C1 segment of cervical spinal cord (tissue), 14 donors: Measurements from ENCODE around the gene PITPNC1.
"Not testable (repeated sequence)": the region's sequence is repeated elsewhere in the genome, so short reads cannot be mapped to it uniquely, and the experiment has no call there.

ENCODE experiments used
- DNase-seq, 14 donors: peaks; one replicate each; lab custom pipeline; 2025; lab: John Stamatoyannopoulos, UW

The PITPNC1 gene

DNA sequence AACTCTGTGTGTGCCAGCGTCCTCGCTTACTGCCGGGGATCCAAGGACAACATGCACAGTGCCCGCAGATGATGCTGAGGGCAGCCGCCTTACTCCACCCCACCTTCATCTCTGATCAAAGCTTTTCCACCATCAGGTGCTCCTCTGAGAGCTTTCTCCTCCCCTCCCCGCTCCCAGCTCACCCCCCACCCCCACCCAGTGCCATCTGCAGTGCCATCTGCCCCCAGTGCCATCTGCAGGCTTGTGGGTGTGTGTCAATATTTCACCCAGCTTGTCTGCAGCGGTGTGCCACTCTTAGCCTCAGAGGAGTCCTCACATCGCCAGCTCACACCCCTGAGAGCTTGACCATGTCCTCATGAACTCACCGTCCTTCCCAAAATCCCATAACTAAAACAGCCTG, 242.5 kb downstream of the PITPNC1 start:
- peak in 1 of 14 donors; percentile 56 for DNase-seq

DNA sequence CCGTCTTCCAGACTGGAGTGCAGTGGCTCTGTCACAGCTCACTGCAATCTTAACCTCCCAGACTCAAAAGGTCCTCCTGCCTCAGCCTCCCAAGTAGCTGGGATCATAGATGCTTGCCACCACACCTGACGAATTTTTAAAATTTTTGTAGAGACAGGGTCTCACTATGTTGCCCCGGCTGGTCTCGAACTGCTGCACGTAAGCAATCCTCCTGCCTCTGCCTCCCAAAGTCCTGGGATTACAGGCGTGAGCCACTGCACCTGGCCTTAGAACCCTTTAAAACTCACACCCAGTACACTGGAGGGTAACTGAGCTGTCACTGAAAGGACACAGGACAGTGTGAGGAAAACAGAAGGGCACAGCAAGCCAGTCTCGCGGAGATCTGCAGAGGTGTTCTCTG, 243.0 kb downstream of the PITPNC1 start:
- no peak for DNase-seq

DNA sequence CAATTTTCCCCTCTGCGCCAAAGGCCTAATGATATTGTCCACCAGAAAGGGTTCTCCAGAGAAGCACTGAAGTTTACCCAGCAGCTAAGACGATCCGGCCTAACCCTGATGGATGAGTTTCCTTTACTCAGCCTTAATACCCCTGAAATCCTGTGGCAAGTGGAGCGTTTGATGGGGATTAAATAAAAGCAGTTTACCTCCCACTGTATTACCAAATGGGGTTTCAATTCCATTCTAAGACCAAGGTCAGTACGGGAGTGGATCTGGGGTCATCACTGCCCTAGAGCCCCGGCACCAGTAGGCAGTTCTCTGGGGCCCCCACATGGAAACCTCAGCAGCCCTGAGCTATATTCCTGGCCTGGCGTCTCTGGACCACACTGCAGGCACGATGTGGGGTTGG, 243.6 kb downstream of the PITPNC1 start:
- no peak for DNase-seq

DNA sequence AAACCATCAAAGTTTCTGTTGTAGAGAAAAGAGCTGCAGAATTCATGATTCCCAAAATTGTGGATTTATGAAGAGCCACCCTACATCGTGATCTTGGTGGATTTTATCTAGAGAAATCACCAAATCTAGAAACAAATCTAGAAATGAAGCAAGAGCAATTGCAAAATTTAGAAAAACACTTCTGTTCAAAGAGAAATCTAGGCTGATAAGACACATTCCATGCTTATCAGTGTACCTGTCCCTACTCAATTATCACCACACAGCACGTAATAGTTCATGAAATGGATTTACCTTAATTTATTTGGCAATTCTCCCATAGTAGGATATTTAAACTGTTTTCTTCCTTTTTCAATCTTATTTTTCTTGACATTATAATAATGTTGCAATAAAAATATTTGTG, 246.7 kb downstream of the PITPNC1 start:
- no peak for DNase-seq

DNA sequence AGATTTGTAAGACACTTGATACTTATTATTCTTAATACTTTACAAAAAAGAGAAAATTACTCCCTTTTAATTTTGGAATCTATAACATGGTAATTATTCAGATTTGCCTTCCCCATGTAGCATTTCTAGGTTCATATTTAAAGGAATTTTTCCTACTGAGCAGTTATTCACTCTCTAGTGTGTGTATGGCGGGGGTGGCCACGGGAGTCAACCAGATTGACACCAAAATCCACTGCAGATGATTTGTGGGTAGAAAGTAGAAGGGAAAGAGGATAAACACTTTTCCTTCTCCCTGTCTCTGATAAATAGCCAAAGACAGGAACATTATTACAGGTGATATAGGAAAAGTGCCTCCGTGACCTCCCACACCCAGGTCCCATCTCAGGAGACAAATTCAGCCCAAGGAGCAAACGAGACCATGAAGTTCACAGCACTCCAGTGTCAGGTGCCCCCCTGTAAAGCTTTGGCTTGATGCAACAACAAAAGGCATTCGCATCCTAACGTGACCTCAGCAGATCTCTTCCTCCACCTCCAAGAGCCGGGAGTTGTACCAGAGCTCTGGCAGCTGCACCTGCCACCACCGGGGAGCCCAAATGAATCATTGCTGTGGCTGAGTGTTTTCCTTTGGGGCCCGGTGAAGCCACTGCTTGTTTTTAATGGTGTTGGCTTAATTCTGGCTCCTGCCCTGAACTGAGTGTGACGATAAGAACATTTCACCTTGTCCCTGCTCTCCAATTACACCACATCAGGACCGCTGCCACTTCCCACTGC, 248.0 kb downstream of the PITPNC1 start:
- no peak for DNase-seq

DNA sequence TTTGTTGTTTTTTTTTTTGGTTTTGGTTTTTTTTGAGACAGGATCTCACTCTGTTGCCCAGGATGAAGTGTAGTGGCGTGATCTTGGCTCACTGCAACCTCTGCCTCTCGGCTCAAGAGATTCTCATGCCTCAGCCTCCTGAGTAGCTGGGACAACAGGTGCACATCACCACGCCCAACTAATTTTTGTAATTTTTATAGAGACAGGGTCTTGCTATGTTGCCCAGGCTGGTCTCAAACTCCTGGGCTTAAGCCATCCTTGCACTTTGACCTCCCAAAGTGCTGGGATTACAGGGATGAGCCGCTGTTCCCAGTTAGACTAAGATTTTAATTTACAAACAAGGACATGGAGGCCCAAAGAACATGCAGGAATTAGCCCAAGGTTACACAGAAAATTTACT, 248.9 kb downstream of the PITPNC1 start:
- DNase-seq: no peak

DNA sequence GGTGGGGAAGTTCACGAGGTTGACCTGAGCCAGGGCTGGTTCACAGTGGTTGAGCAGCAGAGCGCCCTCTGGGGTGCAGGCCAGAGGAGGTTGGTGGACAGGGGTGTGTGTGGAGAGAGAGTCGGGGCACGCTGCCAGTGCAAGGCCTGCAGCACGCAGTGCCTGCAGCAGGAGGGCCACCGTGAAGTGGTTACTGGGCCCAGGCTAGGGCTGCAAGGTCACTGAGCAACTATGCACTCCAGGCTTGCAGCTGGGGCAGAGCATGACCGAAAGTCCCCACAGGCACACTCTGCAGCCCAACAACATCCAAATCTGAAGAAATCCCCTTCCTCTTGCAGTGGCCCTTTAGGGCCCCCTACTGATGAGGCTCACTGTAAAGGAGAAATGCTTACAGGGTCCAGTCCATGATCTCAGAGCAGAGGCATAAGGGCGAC, 251.5 kb downstream of the PITPNC1 start:
- peak in 2 of 14 donors; percentile 13 to 26 for DNase-seq

DNA sequence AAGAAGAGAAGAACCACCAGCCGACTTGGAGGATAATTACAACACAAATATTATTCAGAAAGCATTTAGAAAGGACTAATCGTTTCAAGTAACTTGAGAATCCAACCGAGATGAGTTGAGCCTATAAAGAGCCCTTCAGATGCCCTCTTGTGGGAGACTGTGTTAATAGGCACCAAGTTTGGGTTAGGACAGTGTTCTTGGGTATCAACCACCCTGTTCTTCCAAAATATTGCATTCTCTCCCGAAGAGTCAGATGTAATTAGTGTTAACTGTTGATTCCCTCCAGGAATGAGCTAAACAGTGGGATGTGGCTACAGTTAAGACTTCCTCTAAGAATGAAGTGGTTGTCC, 252.9 kb downstream of the PITPNC1 start:
- peak in 1 of 14 donors; percentile 3 for DNase-seq

DNA sequence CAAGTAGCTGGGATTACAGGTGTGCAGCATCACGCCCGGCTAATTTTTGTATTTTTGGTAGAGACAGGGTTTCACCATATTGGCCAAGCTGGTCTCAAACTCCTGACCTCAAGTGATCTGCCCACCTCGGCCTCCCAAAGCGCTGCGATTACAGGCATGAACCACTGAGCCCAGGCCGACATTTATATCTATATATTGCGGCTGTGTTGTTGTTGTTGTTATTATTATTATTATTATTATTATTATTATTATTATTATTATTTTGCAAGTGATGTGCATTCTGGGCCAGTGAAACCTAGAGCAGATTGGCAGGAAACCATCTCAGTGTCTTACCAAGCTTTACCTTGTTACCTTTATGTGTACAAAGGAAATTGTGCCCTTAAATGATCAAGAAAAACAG, 253.8 kb downstream of the PITPNC1 start:
- DNase-seq: not testable (repeated sequence)

DNA sequence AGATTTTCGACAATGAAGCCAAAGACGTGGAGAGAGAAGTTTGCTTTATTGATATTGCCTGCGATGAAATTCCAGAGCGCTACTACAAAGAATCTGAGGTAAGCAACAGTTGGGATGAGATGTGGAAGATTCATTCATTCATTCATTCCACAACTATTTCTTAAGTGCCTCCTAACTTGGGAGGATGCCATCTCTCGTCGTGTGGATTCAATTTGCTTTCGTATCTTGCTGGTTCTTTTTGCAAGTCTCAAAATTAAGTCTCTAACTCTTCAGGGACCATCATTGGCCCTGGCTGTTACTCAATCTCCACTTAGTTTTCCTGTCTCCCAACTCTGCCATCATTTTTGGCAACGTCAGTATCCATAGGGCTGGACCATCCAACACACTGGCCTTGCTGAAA, 255.1 kb downstream of the PITPNC1 start:
- no peak for DNase-seq

DNA sequence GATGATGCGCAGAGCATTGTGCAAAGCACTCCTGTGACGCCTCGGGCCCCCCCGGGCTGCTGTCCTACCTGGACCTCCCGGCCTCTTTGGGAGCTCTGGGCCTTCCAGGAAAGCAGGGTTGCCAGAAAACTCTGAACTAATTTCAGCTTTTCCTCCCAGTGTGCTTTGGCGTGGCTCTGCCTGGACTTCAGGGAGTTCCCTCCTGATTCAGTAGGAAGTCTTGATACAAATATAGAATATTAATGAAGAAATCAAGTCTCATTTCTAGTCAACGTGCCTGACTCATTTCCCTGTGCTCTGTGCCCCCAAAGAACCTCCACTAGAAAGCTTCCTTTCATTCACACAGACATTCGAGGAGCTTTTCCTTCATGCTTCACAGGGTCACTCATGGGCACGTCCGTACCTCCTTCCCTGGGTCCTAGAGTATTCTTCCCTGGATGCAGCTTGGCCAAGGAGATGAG, 256.7 kb downstream of the PITPNC1 start:
- peak in 1 of 14 donors; percentile 45 for DNase-seq

DNA sequence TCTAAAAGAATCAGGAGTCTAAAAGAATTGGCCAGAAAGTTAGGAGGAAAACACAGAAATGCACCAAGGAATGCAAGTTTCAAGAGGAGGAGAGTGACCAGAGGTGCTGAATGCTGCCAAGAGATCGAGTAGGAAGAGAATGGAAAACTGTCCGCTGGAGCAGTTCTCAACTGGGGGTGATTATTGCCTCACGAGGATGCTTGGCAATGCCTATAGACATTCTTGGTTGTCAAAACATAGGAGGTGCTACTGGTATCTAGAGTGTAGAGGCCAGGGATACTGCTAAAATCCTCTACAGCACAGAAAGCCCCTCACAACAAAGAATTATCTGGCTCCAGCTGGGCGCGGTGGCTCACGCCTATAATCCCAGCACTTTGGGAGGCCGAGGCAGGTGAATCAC, 258.6 kb downstream of the PITPNC1 start:
- DNase-seq: no peak

DNA sequence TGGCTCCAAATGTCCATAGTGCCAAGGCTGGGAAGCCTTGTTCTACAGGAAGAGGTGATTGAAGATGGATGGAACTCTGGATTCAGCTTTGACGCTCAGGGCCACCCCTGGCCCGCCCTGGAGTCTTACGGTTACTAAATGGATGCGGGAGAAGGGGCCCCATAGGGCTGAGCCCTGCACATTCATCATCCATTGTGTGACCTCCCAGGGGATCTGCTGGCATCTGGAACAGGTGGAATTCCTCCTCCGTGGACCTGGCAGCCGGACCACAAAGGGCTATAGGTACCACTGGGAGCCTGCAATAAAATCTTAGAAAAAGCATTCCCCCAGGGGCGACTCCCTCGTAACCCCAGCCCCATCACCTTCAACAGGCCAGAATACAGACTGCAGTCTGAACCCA, 259.2 kb downstream of the PITPNC1 start:
- no peak for DNase-seq

DNA sequence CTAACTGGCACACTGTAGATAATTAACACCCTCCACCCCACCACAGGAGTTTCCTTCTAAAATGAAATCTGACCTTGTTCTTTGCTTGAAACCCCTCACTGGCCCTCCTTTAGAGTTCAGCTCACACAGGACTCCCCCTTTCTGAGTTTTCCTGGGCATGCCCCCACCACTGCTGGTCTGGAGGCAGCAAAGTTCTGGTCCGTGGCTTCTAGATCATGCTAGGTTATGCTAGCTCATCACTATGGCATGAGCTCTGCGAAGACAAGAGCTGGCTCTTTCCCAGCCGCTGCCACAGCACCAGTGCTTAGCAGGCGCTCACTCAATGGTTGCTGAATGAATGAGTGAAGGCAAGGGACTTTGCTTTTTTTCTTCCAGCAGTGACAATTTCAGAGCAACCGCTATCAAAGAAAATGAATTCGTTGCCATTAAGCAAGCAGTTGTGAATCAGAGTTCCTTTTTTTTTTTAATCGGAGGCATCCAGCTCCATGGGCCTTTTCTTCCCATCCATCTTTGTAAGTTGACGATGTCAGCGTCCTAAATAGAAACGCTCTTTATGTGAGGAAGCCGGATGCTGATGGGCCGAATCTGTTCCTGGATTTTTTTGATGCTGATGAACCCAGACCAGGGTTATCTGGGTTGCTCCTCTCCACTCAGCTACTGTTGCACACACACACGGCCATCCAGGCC, 259.9 kb downstream of the PITPNC1 start:
- DNase-seq: peak in 2 of 14 donors; percentile 5 to 17

DNA sequence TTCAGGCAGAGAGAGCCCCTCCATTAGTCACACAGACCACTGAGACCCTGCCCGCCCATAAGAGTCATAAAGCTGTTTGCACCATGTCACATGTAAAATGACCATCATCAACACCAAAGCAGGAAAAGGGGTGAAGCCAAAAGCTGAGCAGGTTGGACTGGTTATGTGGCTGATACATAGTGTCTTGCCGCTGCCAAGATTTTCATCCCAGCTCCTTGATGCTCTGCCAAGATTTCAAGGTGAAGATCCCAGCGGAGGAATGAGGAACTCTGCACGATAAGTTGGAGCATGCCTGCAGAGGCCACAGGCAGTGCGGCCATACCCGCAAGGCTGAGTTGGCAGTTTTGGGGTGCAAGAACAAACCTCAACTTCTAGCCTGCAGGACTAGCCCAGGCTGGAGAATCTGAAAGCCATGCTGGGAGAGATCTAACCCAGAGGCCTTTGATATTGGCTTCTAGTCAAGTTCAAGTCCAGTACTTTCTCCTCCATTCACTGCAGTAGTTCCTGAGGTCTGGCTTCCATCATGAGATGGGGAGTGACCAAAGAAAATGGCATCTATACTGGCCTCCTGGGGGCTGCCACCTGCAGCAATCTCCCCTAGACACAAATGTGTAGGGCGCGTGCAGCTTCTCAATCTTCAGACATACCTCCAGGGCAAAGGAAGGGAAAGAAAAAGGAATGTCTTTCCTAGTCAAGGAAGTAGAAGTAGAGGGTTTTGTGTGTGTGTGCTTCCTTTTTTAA, 261.0 kb downstream of the PITPNC1 start:
- DNase-seq: no peak

DNA sequence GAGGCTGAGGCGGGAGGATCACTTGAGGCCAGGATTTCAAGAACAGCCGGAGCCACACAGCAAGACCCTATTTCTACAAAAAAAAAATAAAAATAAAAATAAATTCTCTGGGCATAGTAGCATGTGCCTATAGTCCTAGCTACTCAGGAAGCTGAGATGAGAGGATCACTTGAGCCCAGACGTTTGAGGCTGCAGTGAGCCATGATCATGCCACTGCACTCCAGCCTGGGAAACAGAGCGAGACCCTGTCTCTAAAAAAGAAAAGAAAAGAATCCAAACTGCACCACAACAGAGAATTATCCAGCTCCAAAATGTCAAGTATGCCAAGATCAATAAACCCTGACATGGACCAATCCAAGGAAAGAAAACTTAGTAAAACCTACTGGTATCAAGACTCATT, 261.8 kb downstream of the PITPNC1 start:
- no peak for DNase-seq

DNA sequence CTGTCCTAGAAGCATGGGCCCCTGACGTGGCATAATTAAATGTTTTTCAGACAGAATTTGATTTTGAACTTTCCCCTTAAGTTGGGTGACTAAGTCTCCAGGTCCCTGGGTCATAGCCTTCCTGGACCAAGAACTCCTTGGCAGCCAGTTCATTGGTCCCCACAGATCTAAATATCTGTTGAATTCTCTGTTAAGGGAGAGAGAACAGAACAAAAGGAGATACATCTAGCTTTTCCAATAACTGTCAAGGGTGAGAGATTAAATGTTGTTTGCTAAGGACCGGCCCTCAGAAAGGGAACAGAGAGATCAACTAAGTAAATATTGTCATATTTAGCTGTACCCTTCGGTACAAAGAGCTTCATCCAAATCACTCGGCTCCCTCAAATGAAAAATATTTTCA, 262.5 kb downstream of the PITPNC1 start:
- no peak for DNase-seq

DNA sequence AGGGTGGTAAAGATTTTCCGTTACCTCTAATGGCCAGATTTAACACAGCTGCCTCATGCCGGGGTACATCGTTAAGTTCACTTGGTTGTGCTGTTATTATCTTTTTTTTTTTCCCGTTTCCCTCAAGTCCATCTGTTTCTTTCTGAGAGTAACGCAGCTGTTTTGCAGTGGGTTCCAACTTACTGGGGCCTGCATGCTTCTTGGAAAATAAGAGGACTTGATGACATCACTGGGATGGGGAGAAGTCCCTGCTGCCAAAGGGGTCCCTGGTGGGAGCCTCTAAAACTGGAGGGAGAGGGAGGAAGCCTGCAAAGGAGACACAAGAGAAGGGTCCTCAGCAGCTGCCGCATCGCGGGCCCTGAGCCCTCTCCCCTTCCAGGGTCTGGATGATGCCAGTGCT, 262.9 kb downstream of the PITPNC1 start:
- no peak for DNase-seq

DNA sequence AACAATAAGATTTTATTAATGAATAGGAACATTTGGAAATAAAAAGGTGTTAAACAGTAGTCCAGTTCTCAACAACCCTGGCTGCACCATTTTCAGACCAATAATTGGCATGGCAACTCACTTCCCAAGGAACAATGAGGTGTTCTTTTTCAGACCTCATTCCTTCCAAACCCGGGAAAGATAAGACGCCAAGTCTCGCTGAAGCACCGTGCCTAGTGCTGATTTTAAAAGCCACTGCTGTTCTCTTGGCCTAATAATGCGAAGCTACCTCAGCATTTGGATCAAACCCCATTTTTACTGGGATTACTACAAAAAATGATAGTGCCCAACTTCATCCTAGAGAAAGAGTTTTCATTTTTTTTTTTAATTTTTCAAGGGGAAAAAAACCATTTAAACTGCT, 265.4 kb downstream of the PITPNC1 start:
- DNase-seq: peak in 1 of 14 donors; percentile 15

DNA sequence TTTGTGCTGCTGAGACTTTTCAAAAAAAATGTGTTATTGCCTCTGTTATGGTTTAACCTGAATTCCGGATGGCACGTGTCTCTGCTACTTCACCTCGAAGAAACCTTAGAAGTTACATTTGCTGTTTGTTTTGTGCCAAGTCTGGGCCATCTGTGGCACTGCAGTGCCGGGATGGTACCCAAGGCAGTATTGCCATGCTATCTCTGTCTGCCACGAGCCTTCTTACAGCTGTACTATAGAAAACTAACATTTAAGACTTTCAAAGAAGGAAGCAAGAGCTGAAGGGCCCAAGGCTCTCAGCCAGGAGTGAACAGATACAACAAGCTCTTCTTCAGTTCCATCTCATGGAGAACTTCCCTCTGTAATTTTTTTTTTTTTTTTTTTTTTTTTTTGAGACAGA, 267.0 kb downstream of the PITPNC1 start:
- no peak for DNase-seq

DNA sequence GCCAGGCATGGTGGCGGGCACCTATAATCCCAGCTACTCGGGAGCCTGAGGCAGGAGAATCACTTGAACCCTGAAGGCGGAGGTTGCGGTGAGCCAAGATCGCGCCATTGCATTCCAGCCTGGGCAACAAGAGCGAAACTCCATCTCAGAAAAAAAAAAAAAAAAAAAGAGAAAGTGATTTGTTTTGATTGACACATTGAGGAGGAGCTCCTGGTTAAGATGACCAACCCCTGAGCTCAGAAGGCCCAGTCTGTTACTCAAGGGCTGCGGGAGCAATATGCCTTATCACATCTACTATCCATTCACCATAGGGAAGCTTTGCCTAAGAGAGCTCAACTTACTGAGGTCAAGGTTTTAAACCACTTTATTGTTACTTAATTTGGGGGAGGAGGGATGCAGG, 268.1 kb downstream of the PITPNC1 start:
- DNase-seq: not testable (repeated sequence)

DNA sequence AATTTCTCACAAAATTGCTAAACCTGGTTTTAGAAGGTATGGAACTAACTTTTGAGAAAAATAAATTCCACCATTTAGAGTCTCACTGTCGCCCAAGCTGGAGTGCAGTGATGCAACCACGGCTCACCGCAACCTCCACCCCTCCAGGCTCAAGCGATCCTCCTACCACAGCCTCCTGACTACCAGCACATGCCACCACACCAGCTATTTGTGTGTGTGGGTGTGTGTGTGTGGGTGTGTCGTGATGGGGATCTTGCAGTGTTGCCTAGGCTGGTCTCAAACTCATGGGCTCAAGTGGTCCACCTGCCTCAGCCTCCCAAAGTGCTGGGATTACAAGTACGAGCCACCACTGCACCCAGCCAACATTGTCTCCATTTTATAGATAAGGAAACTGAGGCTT, 269.4 kb downstream of the PITPNC1 start:
- no peak for DNase-seq

DNA sequence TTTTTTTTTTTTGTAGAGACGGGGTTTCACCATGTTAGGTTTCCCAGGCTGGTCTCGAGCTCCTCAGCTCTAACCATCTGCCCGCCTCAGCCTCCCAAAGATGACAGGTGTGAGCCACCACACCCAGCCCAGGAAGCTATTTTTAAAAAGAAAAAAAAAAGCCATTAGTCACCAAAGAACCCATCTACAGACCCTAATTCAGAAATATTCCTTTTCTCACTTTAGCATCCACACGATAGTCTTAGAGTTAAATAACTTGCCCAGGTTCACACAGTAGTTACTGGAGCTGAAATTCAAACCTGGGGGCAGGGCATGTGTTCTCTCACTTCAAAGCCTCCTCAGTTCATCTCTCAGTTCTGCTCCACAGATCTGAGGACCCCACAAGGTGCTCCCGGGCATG, 270.4 kb downstream of the PITPNC1 start:
- DNase-seq: no peak
